HG03045 (cell line): ENCODE data around the gene C20orf96.

Experiments used
- ATAC-seq: cut with Tn5 transposase; IDR thresholded peaks from one replicate; pipeline ENCODE4 v1.9.1; 2021; ENCODE audit warnings: mild to moderate bottlenecking, moderate library complexity; ENCODE audit not compliant: unreplicated experiment

The C20orf96 gene

DNA sequence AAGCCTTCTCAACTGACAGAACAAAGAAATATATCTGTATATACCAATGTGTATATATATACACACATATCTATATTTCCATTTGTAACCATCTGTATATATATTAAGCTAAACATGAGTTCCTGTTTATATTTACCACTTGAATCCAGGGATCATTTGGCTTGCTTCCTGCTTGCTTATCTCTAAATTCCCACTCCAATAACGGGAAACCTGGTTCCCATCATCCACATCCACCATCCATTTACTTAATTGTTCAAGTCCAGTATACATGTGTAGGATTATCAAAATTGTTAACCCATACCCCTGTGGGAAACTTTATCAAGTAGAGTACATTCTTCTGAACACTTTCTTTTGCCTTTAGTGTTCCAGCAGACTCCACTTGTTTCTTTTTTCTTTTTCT, 22.3 kb upstream of the C20orf96 start:
- ATAC-seq: no peak

DNA sequence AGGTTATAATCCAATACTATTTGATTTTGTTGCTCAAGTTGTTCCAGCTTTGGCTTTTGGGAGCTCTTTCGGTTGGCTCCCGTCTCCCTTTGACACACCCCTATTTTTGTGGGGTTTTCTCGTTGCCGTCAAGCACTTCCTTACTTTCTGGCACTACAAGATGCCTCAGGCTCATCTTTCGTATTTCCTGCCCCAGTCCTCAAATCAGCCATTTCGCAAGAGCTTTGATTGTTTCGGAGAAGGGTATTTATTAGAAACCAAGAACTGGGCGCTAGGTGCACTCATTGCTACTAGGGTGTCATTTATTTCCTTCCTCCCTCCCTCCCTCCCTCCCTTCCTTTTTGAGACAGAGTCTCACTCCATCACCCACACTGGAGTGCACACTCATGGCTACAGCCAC, 21.5 kb upstream of the C20orf96 start:
- ATAC-seq: no peak

GRCh38 chr20:311609-312008, 21.1 kb upstream of the C20orf96 start:
- no peak for ATAC-seq

- no peak for ATAC-seq
Measured at GRCh38 chr20:310645-311044, 20.1 kb upstream of the C20orf96 start.

DNA sequence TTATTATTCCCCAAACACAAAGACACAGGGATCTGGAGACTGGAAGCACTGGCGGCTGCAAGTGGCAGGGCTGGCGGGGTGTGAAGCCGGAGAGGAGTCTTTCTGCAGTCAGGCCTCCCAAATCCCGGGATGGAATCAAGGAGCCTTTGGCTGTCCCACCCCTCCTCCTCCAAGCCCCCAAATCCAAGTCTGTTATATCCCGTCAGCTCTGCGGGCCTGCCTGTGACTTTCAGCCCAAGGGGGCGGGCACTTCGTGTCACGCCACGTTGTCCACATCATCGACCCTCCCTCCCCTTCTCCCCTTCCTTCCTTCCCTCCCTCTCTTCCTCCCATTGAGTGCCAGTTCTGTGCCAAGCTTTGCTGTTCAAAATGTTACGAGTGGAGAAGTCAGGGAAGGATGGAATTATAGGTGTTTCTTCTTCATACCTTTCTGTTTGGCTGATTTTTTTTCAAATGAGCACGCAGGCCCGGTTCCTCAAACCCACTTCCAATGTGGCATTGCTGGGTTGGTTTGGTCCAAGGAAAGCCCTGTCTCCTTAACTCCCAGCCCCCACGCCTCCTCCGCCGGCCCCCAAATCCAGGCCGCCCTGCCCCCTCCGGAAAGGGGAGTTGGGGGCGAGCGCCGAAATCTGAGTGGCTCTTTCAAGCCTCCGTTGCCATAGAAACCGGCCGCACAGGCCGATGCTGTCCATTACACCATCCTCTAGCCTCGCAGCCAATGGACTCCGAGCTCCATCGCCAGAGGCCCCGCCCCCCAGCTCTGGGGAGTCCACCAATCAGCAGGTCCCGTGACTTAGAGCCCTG, 19.5 kb upstream of the C20orf96 start:
- peak; percentile 98 for ATAC-seq

GRCh38 chr20:309306-309840, 18.8 kb upstream of the C20orf96 start:
- no peak for ATAC-seq

DNA sequence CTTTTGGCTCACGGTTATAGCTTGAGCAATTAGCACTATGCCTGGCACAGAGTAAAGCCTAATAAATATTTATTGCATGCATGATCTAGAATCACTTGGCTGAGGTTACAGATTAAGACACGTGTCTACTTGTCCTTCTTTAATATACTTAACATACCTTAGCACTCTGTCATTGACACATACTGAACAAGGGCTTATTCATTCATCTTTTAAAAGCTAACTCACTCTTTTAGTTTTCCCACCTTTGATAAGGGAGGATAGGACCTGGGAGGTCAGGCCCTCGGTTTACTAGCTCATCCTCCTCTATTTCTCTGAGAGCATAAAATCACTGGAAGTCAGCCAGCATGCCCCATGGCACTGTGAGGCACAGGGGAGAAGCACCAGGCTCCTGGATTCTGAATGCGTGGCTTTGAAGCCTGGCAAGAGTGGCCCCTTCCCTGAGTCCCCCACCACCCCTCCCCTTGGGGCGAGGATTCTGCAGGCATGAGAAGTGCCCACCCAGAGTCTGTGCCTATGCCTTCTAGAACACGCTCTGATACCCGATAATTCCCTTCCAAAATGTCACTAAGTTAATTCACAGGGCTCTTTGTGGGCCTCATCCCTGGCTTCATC, 18.0 kb upstream of the C20orf96 start:
- ATAC-seq: no peak

DNA sequence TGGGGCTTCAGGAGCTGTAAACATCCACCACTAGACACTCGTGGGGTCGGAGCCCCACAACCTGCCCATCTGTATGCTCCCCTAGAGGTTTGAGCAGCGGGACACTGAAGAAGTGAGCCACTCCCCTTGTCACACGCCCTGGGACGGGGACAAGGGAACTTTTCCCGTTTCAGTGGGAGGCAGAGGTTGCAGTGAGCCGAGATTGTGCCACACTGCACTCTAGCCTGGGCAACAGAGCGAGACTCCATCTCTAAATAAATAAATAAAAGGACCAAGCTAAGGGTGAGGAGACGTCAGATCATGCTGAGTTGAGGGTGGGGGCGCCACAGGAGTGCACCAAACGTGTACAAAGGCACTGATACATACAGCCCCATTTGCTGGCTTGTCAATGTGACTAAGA, 15.2 kb upstream of the C20orf96 start:
- ATAC-seq: no peak

DNA sequence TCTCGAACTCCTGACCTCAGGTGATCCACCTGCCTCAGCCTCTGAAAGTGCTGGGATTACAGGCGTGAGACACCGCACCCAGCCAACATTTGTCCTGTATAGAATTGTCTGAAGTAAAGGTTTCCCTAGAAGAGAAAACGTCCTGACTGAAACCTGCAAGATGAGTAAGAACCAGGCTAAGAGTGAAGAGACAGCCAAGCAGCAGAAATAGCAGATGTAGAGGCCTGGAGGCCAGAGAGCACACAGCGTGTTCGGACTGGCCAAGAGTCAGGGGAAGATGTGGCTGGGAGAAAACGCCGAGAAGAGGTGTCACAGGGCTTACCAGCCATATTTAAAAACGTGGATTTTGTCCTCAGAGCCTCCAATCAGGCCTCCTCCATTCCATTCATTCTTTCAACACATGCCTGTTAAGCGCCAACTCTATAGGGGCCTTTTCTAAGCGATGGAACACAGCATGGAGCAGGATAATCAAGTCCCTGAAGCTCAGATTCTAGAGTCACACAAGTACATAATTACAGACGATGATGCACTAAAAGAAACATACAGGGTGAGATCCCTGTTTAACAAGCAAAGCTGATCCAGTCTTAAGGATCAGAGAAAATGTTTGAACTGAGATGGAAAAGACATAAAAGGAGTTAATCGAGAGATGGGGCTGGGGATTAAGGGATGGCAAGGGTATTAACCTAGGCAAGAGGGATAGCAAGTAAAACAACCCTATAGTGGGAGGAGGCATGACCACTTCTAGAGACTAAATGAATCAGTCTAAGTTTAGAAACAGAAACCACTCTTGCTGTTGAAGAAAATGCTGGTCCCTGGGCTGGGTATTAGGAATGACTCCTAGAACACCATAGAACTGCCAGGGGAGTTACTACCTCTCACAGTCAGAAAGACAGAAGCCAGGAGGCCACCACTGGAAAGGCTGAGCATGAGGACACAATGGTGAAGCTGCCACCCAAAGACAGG, 11.6 kb upstream of the C20orf96 start:
- ATAC-seq: no peak

DNA sequence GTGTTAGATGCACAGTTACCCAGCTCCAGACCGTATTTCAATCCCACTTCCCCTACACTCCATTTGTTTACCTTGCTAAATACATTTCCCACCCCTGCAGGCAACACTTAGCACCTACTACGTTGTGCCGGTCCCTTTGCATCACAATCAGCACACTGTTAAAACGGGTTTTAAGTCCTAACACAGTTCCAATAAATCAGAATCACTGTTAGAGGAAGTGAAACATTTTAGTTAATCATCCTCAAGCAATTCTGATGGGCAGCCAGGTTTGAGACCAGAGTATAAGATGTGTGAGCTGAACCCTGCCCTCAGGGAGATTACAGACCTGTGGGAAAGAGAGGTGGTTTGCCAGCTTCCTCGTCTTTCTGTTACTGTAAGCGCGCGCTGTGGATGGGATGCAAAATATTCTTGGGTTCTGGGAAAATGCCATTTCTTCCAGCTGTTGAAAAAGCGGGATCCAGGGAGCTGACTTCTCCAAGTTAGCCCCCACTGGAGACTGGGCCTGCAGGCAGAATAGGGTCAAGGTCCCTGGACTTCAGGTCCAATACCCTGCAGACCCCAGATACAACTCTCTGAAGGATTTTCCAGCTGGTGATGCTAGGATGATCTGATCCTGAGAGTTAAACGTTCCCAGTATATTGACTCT, 9.9 kb upstream of the C20orf96 start:
- no peak for ATAC-seq

DNA sequence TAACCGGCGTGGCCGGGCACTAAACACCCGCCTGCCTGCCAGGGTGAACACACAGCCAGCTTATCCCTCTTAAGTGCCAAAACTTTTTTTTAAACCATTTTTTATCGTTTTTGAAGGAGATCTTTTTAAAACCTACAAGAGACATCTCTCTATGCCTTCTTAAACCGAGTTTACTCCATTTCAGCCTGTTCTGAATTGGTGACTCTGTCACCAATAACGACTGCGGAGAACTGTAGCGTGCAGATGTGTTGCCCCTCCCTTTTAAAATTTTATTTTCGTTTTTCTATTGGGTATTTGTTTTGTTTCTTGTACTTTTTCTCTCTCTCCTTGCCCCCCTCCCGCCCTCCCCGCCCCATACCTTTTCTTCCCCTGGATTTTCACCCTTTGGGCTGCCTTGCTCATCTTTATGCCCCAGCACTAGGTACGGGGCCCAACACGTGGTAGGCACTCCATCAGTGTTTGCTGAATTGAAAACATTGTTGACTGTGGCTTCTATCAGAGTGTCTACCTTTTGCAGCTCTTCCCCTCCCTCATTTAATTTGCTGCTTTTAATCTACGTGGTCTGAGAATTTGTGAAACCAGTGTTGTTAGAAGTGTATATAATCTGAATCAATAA, 8.3 kb upstream of the C20orf96 start:
- no peak for ATAC-seq

DNA sequence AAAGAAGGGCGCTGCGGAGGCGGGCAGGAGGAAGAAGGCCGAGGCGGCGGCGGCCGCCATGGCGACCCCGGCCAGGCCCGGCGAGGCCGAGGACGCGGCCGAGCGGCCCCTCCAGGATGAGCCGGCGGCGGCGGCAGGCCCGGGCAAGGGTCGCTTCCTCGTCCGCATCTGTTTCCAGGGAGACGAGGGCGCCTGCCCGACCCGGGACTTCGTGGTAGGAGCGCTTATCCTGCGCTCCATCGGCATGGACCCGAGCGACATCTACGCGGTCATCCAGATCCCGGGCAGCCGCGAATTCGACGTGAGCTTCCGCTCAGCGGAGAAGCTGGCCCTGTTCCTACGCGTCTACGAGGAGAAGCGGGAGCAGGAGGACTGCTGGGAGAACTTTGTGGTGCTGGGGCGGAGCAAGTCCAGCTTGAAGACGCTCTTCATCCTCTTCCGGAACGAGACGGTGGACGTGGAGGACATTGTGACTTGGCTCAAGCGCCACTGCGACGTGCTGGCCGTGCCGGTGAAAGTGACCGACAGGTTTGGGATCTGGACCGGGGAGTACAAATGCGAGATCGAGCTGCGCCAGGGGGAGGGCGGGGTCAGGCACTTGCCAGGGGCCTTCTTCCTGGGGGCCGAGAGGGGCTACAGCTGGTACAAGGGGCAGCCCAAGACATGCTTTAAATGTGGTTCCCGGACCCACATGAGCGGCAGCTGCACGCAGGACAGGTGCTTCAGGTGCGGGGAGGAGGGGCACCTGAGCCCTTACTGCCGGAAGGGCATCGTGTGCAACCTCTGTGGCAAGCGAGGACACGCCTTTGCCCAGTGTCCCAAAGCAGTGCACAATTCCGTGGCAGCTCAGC, 7.6 kb upstream of the C20orf96 start:
- ATAC-seq: peak; percentile 19

GRCh38 chr20:297098-297924, 6.8 kb upstream of the C20orf96 start, which contains the start of gene ZCCHC3:
TSS of gene ZCCHC3 (plus strand) at chr20:297570. CDS start at chr20:297587, 17 bp downstream.
- peak; percentile 82 for ATAC-seq

- no peak for ATAC-seq
Measured at GRCh38 chr20:295804-296203, 5.3 kb upstream of the C20orf96 start.

DNA sequence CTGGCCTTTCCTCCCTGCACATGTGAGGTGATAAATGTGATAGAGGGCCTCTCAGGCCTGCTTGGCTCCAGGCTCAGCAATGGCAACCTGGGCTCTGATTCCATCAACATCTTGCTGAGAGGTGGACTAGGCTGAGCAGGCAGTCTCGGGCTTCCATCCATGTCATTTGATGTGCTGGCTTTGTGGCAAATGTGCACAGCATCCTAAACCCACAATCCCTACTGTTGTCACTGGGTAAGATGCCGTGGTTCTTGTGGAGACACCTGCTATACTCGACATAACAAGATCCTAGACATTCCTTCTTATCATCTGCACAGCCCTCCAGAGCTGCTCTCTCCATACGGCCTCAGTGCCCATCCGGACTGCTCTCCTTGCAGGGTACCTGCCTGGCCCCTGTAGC, 4.1 kb upstream of the C20orf96 start:
- ATAC-seq: no peak

GRCh38 chr20:289693-290083, 862 bp downstream of the C20orf96 start:
- ATAC-seq: no peak

- no peak for ATAC-seq
Measured at GRCh38 chr20:288956-289692, 1.4 kb downstream of the C20orf96 start.

- ATAC-seq: no peak
Measured at GRCh38 chr20:286508-286907, 4.0 kb downstream of the C20orf96 start.
